HCT116 (cell line): ENCODE measurements around the gene NT5C2. TPM values are rescaled to one million over a fixed set of nuclear protein-coding genes. Genes with fewer than 3 reads are reported as not detected.

Experiments used
- ATF3 ChIP-seq: IDR thresholded peaks from 2 replicates; pipeline ENCODE4 v1.6.1; 2012
- EGR1 ChIP-seq: IDR thresholded peaks from 2 replicates; pipeline ENCODE4 v1.6.1; 2012; ENCODE audit warnings: low read depth
- EZH2 ChIP-seq: fragments of 200-600 bp; sonication (generic); IDR thresholded peaks from 2 replicates; pipeline ENCODE4 v1.6.1; 2017; ENCODE audit warnings: antibody characterized with exemption, mixed run types
- EZH2phosphoT487 ChIP-seq: fragments of 200-600 bp; IDR thresholded peaks from 2 replicates; pipeline ENCODE4 v1.6.1; 2018; ENCODE audit warnings: antibody characterized with exemption, borderline replicate concordance
- JUND ChIP-seq: IDR thresholded peaks from 2 replicates; pipeline ENCODE4 v1.6.1; 2012
- RAD21 ChIP-seq: IDR thresholded peaks from 2 replicates; pipeline ENCODE4 v1.6.1; 2012; ENCODE audit warnings: low read depth, mild to moderate bottlenecking
- REST ChIP-seq: IDR thresholded peaks from 2 replicates; pipeline ENCODE4 v1.6.1; 2012; ENCODE audit warnings: low read depth
- SRF ChIP-seq: IDR thresholded peaks from 2 replicates; pipeline ENCODE4 v1.6.1; 2012; ENCODE audit warnings: low read depth
- ZBTB33 ChIP-seq: IDR thresholded peaks from 2 replicates; pipeline ENCODE4 v1.6.1; 2011; ENCODE audit warnings: mild to moderate bottlenecking, low read length, moderate library complexity; ENCODE audit not compliant: insufficient replicate concordance; ENCODE audit errors: extremely low read depth
- ZFX ChIP-seq: fragments of 450-650 bp; IDR thresholded peaks from 2 replicates; pipeline ENCODE4 v1.6.1; 2017
- total RNA-seq: library from RNA; stranded (reverse); gene quantifications from one replicate; pipeline ENCODE4 v1.2.1, GENCODE V29; 2021; ENCODE audit not compliant: unreplicated experiment

The NT5C2 gene
- total RNA-seq, 1 experiment from 2014 or later: 63.0 TPM

GRCh38 chr10:103127241-103127640 lies 65.8 kb downstream of the NT5C2 start (continued):
- no peak for TF ChIP-seq REST
- no peak for TF ChIP-seq SRF
- no peak for TF ChIP-seq EGR1
- TF ChIP-seq ATF3: no peak
- no peak for TF ChIP-seq JUND
- no peak for TF ChIP-seq RAD21
- TF ChIP-seq ZBTB33: no peak
- TF ChIP-seq ZFX: no peak
- TF ChIP-seq EZH2: no peak
- TF ChIP-seq EZH2phosphoT487: no peak
